HG03521 (cell line): ENCODE data around the gene C1orf74.
"Not testable (repeated sequence)": the region's sequence is repeated elsewhere in the genome, so short reads cannot be mapped to it uniquely, and the experiment has no call there.

Source experiments
- ATAC-seq: cut with Tn5 transposase; IDR thresholded peaks from one replicate; pipeline ENCODE4 v1.9.1; 2021; ENCODE audit warnings: mild to moderate bottlenecking, moderate library complexity; ENCODE audit not compliant: unreplicated experiment

The C1orf74 gene

DNA sequence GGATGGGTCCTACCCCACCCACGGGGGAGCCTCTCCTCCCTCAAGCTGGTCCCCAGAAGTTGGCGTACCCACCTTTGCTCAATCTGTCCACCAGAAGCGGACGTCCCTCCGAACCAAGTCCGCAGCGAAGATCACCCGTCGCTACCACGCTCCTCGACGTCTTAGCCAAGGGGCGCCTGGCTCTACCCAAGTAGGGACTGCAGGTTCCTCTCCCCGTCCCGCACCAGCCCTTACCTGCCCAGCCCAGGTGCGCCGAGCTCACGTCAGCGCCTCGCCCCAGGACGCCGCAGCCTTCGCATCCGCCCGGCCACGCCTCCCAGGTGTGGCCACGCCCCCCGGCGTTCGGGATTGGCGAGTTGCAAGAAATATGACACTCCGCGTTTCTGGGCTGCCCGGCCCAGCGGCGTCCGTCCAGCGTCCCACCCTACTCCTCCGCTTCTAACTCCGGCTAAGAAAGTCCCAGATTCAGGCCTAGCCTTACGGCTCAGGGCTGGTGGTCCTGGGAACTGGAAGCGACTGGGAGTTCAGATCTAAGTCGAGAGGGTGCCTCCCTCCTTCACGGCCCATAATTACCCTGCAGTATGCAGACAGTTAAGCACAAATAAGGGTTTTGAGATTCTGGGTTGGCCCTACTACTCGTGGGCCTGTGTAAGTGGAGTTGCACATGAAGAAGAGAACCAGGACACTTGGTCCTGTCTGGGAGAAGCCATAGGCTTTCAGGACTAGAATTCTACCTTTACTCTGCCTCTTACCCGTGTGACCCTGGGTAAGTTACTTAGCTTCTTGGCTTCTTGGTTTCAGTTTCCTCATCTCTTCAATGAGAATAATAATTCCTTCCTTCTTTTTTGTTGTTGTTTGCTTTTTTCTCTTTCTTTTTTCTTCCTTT, 21.8 kb upstream of the C1orf74 start, which contains the start of gene IRF6:
IRF6 (minus strand) TSS at position 268 of the 886 bp plus-strand sequence. CDS start 4,729 bp downstream, outside the sequence.
- ATAC-seq = peak; percentile 87

DNA sequence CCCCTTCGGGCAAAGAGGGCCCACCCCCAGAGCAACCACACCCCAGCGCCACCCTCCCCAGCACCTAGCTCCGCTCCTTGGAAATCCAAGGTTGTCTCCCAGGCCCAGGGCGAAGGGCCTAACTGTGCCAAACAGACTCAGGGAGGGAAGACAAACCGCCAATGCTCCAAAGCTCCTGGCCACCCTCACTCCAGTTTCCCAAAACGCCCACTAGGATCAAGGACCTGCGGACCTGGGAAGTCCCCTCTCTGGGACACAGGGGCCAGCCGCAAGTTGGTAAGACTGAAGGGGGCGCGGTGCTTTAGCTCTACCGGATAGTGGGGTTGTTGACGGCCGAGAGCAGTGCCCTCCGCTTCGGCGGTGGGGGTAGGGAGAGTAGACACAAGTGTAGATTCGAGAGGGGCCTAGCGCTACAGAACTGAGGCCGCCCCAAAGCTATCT, 21.0 kb upstream of the C1orf74 start:
- ATAC-seq = no peak

DNA sequence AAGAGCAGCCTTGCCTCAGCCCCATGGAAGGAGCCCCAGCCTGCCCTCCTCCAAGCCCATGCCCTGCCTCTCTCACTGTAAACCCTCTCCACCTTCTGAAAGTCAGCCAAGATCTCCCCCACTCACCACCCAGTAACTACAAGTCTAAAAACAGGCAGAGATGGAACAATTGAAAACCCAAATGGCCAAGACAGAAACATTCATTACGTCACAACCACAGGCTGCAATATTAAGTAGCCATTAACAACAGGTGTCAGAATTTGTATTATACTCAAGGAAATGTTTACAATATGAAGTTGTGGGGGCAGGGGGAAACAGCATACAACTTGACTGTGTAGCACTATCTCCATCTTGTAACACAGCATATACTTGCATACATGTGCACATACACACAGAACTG, 19.2 kb upstream of the C1orf74 start:
- ATAC-seq = no peak

DNA sequence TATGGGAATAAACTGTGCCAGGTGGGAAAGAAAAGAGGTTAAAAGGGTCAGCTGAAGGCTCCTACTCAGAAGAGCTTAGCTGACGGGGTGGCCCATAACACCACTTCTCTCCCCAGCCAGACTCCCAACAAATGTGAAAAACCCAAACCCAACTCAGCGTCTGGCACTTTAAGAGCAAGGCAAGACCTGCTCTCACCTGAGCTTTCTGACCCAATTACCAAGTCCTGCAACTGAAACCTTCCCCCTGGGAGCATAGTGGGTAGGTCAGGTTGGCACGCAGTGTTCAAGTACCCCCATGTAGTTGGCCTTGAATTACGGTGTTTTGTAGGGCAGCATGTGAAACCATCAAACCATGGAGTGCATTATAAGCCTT, 18.4 kb upstream of the C1orf74 start:
- no peak for ATAC-seq

DNA sequence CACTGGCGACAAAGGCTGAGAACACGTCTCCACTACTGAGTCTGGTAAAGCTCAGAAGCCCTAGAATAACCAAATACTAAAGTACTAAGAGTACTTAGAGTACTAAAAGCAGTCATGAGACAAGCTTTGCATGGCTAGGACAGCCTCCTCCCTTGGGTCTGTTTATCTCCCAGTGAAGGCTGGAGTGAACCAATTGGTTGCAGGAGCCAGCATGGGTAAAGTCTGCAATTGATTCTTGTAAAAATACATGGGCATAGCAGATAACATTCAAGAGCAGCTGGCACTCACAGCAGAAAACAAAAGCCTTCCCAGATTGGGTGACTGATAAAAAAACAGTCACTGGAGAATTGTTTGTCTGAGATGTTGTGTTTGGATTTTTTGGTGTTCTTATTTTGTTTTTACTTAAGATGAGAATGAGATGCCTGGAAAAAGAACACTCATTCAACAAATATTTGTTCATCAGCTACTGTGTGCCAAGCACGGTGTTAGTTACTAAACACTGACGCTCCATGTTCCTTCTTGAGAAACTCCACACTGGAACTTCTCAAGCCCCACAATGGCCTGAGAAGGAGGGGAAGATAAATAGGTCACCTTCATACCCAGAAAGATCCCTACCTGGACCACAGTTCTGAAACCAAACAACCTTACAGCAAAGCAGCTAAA, 17.9 kb upstream of the C1orf74 start:
- ATAC-seq = no peak

DNA sequence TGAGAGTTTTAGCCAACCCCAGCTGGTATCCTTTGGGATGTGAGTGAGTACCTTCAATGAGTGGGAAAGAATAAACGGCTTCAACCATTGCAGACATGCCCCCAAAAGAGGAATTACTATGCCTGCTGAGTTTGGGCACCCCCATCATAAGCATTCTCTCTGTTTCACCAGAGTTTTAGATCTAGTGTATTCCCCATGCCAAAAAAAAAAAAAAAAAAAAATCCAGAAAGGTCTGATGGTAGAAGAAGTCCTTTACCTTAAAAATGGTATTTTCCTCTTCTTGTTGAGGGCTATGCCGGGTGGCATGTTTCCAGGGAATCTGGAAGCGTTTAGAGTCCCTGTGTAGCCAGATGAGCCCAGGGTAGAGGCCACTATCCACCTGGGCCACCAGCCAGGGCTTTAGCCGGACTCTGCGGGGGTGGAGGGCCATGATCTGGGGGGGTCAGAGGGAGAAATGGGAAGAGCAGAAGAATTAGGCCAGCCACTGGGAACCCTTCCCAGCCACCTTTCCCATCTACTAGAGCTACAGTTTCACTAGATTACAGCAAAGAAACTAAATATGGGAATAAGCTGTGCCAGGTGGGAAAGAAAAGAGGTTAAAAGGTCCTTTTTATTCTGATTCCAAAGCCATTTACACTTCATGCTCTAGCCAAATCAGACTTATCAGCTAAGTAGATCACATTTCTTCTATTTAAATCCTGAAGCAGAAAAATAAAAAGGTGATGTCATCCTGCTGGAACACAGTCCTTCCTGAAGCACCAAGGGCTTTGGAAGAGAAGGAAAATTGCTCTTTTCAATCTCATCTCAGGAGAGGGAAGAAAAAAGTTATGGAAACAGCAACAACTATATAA, 16.9 kb upstream of the C1orf74 start:
- ATAC-seq = no peak

DNA sequence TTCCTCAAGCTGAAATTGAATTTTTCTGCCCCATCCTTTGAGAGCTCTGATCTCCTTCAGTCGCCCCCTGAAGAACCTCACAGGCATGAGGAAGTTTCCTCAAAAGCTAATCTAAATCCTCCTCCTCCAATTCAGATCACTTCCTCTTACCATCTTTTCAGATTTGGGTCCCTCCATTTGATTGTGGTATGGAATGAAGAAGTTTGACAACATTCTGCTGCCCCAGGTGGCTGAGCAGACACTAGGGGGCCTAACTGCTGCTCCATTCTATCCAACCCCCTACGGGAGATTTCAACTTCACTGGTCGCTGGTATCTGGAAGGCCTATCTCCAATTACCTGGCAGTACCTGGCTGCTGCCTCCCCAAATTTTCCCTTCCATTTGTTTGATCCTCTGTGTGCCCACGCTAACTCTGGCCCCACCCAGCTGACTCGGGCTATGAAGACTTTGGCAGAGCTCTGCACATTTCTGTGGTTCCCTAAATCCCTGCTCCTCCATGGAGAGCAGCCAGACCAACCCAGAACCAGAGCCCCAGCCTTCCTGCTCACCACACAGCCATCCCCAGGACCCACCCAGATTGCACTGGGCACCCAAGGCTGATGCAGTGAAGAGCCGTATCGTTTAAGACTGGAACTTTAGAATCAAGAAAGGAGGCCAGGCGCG, 13.8 kb upstream of the C1orf74 start:
- ATAC-seq = no peak

DNA sequence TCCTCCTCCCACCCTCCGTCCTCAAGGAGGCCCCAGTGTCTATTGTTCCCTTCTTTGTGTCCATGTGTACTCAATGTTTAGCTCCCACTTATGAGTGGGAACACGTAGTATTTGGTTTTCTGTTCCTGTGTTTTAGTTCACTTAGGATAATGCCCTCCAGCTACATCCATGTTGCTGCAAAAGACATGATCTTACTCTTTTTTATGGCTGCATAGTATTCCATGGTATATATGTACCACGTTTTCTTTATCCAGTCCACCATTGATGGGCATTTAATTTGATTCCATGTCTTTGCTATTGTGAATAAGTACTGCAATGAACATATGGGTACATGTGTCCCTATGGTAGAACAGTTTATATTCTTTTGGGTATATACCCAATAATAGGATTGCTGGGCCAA, 9.4 kb upstream of the C1orf74 start:
- ATAC-seq = not testable (repeated sequence)

DNA sequence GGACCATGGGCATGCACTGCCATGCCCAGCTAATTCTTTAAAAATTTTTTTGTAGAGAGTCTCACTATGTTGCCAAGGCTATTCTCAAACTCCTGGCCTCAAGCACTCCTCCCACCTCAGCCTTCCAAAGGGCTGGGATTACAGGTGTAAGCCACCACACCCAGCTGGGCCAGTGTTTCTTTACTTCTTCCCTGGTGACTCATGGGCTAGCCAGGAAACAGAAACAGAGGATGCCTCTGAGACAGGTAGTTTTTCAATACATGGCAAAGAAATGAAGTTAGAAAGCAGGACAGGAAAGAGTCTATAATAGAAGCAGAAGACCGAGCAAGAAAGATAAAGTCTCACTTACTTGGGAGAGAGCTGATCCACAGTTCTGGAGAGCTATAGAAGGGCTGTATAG, 7.6 kb upstream of the C1orf74 start:
- ATAC-seq = no peak

DNA sequence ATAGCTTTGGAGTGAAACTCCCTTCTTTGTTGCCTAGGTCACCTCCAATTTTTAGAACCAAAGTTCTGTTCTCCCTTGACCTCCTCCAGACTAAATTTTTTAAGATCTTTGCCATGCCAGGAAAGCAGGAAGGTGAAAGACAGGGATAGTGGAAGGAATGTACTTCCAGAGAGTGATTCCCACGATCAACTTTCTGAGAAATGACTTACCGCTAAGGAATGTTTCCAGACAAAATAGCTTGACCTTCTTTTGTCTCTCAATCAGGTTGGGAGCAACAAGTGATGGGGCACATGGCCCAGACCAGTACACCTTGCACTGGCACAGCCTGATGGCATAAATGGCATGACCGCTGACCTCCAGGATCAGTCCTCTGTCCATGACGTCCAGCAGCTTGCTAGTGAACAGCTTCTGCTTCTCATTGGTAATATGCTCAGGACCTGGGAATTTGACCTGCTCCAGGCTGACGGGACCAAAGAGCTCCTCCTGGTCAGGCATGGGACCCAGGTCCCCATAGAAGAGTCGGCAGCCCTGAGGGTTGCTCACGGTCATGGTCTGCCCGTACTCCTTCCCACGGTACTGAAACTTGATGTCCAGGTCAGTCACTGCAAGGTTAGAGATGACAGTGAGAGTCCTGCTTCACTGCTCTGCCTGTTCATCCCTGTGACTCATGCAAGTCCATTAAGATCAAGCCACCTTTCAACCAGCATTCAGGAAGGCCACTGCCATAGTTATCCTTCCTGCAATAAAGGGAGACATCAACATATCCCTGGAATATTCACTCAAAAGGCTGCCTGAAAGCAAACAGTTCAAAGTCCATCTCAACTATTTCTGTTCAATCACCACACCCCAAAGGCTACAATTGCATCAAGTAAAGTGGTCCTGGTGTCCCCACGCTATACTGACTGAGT, 6.2 kb upstream of the C1orf74 start:
- no peak for ATAC-seq

DNA sequence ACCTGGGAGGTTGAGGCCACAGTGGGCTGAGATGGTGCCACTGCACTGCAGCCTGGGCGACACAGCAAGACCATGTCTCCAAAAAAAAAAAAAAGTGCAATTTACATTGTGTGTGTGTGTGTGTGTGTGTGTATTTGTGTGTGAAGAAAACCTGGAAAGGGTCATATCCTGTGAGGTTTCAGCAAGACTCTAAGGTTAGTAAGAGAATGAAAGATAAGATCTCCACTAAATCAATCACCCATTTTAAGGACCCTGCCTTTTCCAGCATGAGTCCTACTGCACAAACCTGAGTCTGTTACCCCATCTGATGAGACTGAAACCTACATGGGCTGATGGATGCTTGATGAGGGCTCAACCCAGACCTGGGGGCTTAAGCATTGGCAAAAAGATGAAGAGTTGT, 4.9 kb upstream of the C1orf74 start:
- ATAC-seq = no peak

DNA sequence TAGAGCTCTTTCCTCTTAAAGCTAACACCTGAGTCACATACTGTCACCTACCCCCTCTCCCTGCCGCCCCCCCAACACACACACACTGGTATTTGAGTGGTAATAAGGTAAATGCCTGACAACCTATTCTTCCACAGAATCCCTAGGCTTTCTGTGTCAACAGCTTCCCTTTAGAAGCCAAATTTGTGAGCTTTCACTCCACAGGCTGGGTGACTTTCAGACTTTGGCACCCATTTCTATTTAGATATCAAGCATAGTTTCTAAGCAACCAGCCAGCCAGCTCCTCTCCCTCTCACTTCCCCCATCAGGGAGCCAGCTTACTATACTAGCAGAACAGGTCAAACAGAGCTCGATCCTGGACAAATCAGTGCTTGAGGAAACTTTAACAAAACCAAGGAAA, 3.2 kb upstream of the C1orf74 start:
- ATAC-seq = no peak

DNA sequence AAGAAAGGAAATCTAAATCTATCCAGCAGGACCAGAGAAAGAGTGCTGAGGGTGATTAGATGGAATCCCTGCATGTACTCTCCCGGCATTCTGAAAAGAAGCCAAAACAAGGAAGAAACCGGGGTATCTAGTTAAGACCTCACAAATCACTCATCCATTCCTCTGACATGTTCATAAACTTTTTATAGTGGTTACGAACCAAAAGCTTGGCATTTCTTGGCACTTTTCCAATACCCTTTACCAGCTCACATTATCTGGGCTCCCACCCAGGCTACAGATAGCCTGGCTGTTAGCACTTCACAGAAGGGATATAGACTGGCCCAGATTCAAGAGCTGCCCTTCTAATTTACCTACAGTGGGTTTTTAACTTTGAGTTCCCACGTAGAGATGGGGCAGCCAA, 1.8 kb upstream of the C1orf74 start:
- ATAC-seq = no peak

DNA sequence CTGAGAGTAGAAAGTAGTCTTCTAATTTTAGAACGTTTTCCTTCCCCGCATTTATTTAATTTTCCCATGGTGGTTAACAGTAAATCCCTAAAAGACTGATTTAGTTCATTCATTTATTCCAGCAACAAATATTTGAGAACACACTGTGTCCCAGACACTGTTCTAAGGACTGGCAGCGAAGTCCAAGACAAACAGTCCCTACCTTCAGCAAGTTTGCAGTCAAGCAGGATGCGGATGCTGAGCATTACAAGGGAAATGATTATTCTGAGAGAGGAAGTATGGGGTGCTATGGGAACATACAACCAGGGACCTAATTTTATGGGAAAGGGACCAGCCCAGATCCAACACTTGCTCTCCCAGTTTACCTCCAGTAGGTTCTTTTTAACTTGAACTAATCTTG, 1.2 kb upstream of the C1orf74 start:
- no peak for ATAC-seq

DNA sequence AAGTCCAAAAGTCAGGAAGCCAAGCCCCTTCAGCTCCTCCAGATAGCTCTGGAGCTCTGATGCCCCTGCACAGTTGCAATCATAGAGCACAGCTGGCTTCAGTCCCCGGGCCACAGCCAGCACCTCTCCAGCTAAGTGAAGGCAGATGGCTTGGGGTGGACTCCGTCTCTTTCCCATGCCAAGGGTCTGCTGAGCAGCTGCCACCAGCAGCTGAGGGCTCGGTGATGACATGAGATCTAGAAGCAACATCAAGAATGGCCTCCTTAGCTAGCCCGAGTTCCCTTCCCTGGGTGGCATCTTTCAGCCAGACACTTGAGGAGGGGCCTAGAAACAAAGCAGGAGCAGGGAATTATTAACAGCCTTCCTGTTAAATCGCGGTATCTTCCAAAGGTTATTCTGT, 973 bp downstream of the C1orf74 start:
- no peak for ATAC-seq

DNA sequence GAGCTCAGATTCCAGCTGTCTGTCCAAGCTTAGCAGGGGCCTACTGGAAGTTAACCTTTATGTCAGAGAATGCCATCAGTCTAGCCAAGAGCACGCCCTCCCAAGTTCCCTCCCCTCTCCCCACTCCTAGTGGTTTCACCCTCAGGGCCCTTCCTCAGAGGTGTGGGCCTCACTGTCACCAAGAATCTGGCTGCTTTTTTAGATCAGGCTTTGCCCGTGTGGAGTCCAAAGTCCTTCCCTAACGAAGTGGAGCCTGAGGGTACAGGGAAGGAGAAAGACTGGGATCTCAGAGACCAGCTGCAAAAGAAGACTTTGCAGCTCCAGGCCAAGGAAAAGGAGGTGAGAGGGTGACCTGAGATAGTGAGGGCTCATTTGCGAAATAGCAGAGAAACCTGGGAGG, 4.1 kb downstream of the C1orf74 start:
- no peak for ATAC-seq

DNA sequence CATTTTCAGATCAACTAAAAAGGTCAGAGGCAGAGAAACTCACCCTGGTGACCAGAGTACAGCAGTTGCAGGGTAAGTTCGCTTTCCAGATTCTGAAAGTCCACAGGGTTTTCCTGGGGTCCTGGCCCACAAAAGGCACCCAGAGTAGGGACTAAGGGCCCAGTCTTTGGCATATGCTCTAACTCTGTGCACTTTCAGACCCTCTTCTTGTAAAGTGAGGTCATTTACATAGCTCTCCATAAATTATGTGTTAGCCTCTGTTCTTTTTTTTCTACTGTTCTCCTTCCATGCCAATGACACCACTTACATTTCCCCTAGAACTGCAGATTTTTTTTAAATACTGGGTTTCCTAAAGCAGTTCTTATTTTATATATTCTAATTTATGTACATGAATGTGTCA, 6.3 kb downstream of the C1orf74 start:
- ATAC-seq = no peak

DNA sequence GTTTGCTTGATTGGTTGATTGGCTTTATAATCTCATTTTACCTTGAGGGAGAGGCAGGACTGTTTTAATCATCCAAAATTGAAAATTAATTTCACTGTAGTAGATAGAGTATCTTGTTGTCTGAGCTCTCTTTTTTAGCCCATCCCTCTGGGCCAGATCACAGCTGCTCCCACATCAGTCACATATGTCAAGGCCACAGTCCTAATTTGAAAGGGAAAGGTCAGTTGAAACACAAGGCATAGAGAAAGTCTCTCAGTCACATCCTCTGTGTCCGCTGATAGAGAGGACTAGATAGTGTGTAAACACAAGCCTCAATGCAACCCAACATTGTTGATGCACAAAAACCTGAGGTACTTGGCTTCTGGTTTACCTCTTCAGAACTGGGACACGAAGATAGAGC, 6.8 kb downstream of the C1orf74 start:
- no peak for ATAC-seq

DNA sequence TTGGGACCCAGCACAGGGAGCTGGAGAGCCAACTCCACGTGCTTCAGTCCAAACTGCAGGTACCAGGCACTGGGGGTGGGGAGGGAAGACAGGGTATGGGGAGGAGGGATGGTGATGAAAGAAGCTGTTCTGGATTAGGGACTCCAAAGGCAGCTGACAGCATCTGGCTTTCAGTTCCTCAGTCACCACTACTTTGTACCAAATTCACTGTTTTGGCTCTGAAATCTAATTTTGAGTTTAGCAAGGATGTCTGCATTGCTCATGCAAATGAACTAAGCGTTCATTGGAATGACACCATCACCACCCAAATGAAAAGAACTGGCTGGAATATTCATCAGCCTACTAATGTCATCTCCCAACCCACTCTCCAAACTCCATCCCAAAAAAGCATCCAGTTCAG, 8.7 kb downstream of the C1orf74 start:
- ATAC-seq = no peak

DNA sequence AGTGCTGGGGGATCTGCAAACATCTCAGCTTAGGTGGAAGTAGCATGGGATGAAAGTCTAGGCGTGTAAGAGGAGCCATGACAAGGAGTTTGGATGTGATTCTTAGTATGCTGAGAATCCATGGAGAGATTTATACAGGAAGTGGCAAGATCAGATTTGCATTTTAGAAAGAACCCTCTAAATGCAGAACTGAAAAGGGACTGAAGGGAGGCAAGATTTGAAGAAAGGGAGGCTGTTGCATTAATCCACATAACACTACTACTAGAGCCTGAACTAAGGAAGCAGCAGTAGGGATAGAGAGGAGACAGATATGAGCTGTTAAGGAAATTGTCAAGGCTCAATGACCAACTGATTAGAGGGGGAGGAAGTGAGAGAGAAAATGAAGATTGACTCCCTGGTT, 9.8 kb downstream of the C1orf74 start:
- peak; percentile 72 for ATAC-seq
